Measurements from ENCODE around the gene TREML4. TPM values are rescaled to one million over a fixed set of nuclear protein-coding genes. Genes with fewer than 3 reads are reported as not detected.
A peak's percentile ranks its signal among the peaks of the same experiment; 100 is the strongest.

Gene TREML4
- total and polyA plus RNA-seq, 3 donors from 2014 or later, result not detected

- intact Hi-C loops (cut with DNase I; ENCODE audit: low total_unique reads), result no loop called here
- DNase-seq, result peak; percentile 65
- Histone ChIP-seq H3K4me3 (no peak overlapping the region), H3K36me3 (ENCODE audit: low read depth, missing control alignments) (no peaks in the 10 kb centered on the region), H3K9me3 (no peaks in the 10 kb centered on the region), H3K27ac (no peak overlapping the region), H3K27me3 (no peaks in the 10 kb centered on the region), H3K4me1 (peaks cover 4% of the 10 kb centered on the region)
- 32 to 35% methylated on average over 10 of the region's 10 CpGs for WGBS, 2 donors
- TF ChIP-seq POLR2A (IDR thresholded peaks at IDR 0.05) (no peak), CTCF (IDR thresholded peaks at IDR 0.05) (peak in 2 of 3 experiments; percentile 17 to 25)
Measured at GRCh38 chr6:41278699-41279405, 50.7 kb downstream of the TREML4 start.

GRCh38 chr6:41280381-41281057, 52.4 kb downstream of the TREML4 start:
- TF ChIP-seq POLR2A (IDR thresholded peaks at IDR 0.05), result no peak
- TF ChIP-seq CTCF (IDR thresholded peaks at IDR 0.05), result no peak
- intact Hi-C loops (cut with DNase I; ENCODE audit: low total_unique reads), result no loop called here
- no peaks in the 10 kb centered on the region for H3K36me3 ChIP-seq (ENCODE audit: low read depth, missing control alignments)
- no peaks in the 10 kb centered on the region for H3K27me3 ChIP-seq
- no peak for DNase-seq
- H3K4me3 ChIP-seq, result no peak overlapping the region
- peaks cover 4% of the 10 kb centered on the region for H3K4me1 ChIP-seq
- H3K27ac ChIP-seq, result no peak overlapping the region
- no peaks in the 10 kb centered on the region for H3K9me3 ChIP-seq
- WGBS, 2 donors, result 87 to 91% methylated on average over 1 of the region's 1 CpG

GRCh38 chr6:41283600-41283999, 55.5 kb downstream of the TREML4 start:
- DNase-seq, result no peak
- peaks cover 4% of the 10 kb centered on the region for H3K4me1 ChIP-seq
- no peaks in the 10 kb centered on the region for H3K9me3 ChIP-seq
- no peaks in the 10 kb centered on the region for H3K27me3 ChIP-seq
- no peak for TF ChIP-seq CTCF (IDR thresholded peaks at IDR 0.05)
- TF ChIP-seq POLR2A (IDR thresholded peaks at IDR 0.05), result no peak
- intact Hi-C loops (cut with DNase I; ENCODE audit: low total_unique reads), result no loop called here
- H3K4me3 ChIP-seq, result no peak overlapping the region
- WGBS, 2 donors, result 67 to 69% methylated on average over 3 of the region's 3 CpGs
- H3K36me3 ChIP-seq (ENCODE audit: low read depth, missing control alignments), result no peaks in the 10 kb centered on the region
- no peak overlapping the region for H3K27ac ChIP-seq

- Histone ChIP-seq H3K9me3 (no peaks in the 10 kb centered on the region), H3K4me3 (no peak overlapping the region), H3K4me1 (no peaks in the 10 kb centered on the region), H3K27ac (no peak overlapping the region), H3K36me3 (ENCODE audit: low read depth, missing control alignments) (no peaks in the 10 kb centered on the region), H3K27me3 (no peaks in the 10 kb centered on the region)
- TF ChIP-seq CTCF (IDR thresholded peaks at IDR 0.05), result no peak
- TF ChIP-seq POLR2A (IDR thresholded peaks at IDR 0.05), result no peak
- 11 to 42% methylated on average over 1 of the region's 1 CpG for WGBS, 2 donors
- DNase-seq, result no peak
- intact Hi-C loops (cut with DNase I; ENCODE audit: low total_unique reads), result no loop called here
Measured at GRCh38 chr6:41284726-41285125, 56.6 kb downstream of the TREML4 start.
